GM18870 (cell line): ENCODE data around the gene MACROD1.
"Not testable (repeated sequence)": the region's sequence is repeated elsewhere in the genome, so short reads cannot be mapped to it uniquely, and the experiment has no call there.

Experiments used
- ATAC-seq: cut with Tn5 transposase; IDR thresholded peaks from one replicate; pipeline ENCODE4 v1.9.1; 2021; ENCODE audit warnings: moderate library complexity; ENCODE audit not compliant: unreplicated experiment

MACROD1 gene

DNA sequence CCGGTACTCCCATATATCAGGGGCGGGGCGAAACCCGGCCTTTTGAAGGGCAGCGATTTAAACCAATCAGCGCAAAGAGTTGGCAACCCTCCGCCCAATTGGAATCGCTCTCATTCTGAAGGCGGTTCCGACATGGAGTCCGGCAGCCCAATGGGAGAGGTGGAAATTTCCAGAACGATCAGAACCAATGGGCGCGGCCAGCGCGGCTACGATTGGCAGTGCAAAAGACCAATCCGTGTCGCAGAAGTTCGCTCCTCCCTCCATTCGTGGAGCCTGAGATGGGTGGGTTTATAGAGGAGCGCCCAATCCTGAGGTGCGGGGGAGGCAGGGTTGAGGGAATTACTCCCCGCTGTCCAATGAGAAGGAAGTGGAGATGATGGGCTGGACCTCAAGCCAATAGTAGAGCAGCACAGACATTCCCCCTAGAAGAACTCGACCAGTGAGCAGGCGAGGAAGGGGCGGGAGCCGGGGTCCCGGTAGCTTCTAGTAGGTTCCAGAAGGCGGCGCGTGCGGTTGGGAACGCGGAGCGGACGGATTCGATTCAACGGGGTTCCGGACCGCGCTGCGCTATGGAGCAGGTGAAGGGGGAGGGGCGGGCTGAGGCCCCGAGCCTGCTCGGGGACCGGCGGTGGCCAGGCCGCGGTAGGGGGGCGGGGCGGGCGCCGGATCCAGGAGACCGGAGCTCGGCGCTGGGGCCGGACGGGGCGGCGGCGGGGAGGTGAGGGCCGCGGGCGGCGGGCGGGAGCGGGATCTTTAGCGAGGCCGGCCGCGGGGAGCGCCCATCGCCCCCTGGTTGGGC lies 20.0 kb upstream of the MACROD1 start, which contains the start of gene STIP1:
STIP1 (plus strand) TSS at position 479 of the 799 bp plus-strand sequence; CDS start at position 570, 91 bp downstream.
- peak; percentile 90 for ATAC-seq

GRCh38 chr11:64185175-64185692 lies 19.3 kb upstream of the MACROD1 start:
- peak; percentile 10 for ATAC-seq

- no peak for ATAC-seq
These were observed 18.0 kb upstream of the MACROD1 start for GRCh38 chr11:64183890-64184289.

GRCh38 chr11:64181506-64182411 lies 15.8 kb upstream of the MACROD1 start:
- no peak for ATAC-seq

DNA sequence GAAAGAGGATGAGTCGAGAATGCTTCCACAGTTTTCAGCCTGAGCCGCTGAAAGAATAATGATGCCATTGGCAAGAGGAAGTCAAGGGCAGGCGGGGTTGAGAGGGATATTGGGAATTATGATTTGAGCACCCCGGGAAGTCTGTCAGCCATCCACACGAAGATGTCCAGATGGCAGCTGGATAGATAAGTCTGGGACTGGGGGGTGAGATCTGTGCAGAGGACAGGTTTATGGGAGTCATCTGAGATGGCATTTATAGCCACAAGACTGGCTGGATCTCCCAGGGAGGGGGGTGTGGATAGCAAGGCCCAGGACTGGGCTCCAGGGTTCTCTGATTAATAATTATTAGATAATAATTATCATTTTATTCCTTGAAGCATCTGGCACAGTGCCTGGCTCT lies 15.0 kb upstream of the MACROD1 start:
- no peak for ATAC-seq

DNA sequence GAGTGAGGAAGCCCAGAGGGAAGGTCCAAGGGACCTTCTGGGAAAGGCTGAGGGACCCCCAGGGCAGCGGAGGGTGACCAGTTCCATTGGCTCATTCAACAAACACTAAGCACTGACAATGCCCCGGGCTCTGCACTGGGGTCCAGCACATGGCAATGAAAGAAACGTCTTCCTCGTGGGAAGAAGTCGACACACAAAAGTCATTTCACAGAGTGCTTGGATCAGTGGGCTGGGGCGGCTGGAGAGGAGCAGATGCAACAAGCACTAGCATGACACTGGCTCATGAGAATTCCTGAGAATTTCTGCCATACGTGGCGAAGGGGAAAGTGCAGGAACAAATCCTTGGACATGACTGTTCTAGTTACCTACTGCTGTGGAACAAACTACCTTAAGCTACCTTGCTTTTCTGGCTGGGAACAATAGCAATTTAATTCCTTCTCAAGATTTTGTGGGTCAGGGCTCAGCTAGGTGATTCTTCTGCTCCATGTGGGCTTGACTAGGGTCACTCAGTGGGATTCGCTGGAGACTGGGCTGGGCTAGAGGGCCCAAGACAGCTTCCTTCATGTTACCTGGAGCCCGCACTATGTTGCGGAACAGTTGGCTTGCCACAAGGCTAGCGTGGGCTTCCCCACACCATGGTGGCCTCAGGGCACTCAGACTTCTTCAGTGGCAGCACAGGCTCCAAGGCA lies 13.2 kb upstream of the MACROD1 start:
- ATAC-seq, result no peak

- no peak for ATAC-seq
These were observed 12.3 kb upstream of the MACROD1 start for GRCh38 chr11:64178203-64178602.

DNA sequence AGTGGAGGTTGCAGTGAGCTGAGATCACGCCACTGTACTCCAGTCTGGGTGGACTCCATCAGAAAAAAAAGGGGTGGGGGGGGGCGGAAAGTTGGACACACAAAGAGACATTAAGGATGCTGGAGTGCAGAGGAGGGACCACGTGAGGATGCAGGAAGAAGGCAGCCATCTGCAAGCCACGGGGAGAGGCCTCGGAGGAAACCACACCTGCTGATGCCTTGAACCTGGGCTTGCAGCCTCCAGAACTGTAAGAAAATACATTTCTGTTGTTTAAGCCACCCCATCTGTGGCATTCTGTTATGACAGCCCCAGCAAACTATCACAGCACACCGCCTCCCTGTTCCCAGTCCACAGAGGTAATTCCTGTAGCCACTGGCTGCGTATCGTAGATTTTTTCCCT lies 10.8 kb upstream of the MACROD1 start:
- ATAC-seq, result no peak

GRCh38 chr11:64173616-64174355 lies 7.9 kb upstream of the MACROD1 start:
- no peak for ATAC-seq

DNA sequence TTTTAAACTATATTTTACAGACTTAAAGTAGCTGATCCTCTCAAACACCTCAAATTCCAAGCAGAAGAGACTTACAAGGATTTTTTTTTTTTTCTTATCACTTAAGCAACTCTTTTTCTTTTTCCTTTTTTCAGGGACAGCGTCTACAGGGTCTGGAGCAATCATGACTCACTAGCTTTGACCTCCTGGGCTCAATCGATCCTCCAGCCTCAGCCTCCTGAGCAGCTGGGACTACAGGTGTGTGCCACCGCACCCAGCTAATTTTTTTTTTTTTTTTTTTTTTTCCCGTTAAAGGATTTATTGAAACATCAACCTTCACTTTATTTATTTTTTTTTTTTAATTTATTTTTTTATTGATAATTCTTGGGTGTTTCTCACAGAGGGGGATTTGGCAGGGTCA lies 4.5 kb upstream of the MACROD1 start:
- no peak for ATAC-seq

- ATAC-seq, result no peak
These were observed 452 bp downstream of the MACROD1 start for GRCh38 chr11:64165481-64165841.

- ATAC-seq, result no peak
These were observed 1.3 kb downstream of the MACROD1 start for GRCh38 chr11:64164392-64165312.

- no peak for ATAC-seq
These were observed 2.0 kb downstream of the MACROD1 start for GRCh38 chr11:64163951-64164350.

GRCh38 chr11:64162769-64163168 lies 3.1 kb downstream of the MACROD1 start:
- ATAC-seq, result not testable (repeated sequence)

DNA sequence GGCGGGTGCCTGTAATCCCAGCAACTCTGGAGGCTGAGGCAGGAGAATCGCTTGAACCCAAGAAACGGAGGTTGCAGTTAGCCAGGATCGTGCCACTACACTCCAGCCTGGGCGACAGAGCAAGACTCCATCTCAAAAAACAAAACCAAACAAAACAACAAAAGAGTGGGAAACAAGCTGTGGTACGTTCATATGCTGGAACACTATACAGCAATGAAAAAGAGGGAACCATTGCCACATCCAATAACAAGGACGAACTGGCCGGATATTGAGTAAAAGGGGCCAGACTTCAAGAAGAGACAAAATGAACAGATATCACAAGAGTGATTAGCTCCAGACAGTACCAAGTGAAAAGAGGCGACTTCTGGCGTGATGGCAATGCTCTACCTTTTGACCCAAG lies 4.9 kb downstream of the MACROD1 start:
- ATAC-seq, result no peak

GRCh38 chr11:64157631-64158394 lies 8.1 kb downstream of the MACROD1 start:
- ATAC-seq, result no peak

GRCh38 chr11:64156235-64157011 lies 9.5 kb downstream of the MACROD1 start:
- ATAC-seq, result no peak

GRCh38 chr11:64153812-64154211 lies 12.1 kb downstream of the MACROD1 start:
- no peak for ATAC-seq
